Pulmonary artery endothelial cell (primary cell): ENCODE data around the gene CCNF. TPM values are rescaled to one million over a fixed set of nuclear protein-coding genes. Genes with fewer than 3 reads are reported as not detected.
"Not testable (repeated sequence)": the region's sequence is repeated elsewhere in the genome, so short reads cannot be mapped to it uniquely, and the experiment has no call there.

Experiments used
- DNase-seq: peaks from one replicate; pipeline ENCODE4 v3.0.0-alpha.2; 2011; ENCODE audit warnings: low read depth, low spot score
- total RNA-seq: library from RNA; depleted of rRNA; stranded (reverse); fragments of >200 nt; gene quantifications from 2 replicates; pipeline ENCODE4 v1.2.3, GENCODE V29; 2014

CCNF gene
- total RNA-seq, 1 donor from 2014 or later: 32.3 TPM

GRCh38 chr16:2427526-2427925 is 1.7 kb upstream of the CCNF start:
- no peak for DNase-seq

- no peak for DNase-seq
These were observed 1.0 kb upstream of the CCNF start for GRCh38 chr16:2428051-2428783.

GRCh38 chr16:2428784-2429033 is 538 bp upstream of the CCNF start:
- no peak for DNase-seq

- no peak for DNase-seq
These were observed 770 bp downstream of the CCNF start for GRCh38 chr16:2429771-2430663.

GRCh38 chr16:2432286-2432685 is 3.0 kb downstream of the CCNF start:
- DNase-seq: no peak

- no peak for DNase-seq
These were observed 3.7 kb downstream of the CCNF start for GRCh38 chr16:2432801-2433505.

- not testable (repeated sequence) for DNase-seq
These were observed 6.0 kb downstream of the CCNF start for GRCh38 chr16:2435236-2435635.

- DNase-seq: no peak
These were observed 6.9 kb downstream of the CCNF start for GRCh38 chr16:2436110-2436509.

- no peak for DNase-seq
These were observed 8.0 kb downstream of the CCNF start for GRCh38 chr16:2437032-2437790.

- DNase-seq: no peak
These were observed 8.9 kb downstream of the CCNF start for GRCh38 chr16:2438121-2438520.

- no peak for DNase-seq
These were observed 10.4 kb downstream of the CCNF start for GRCh38 chr16:2439598-2439997.

- not testable (repeated sequence) for DNase-seq
These were observed 12.0 kb downstream of the CCNF start for GRCh38 chr16:2441143-2441804.

GRCh38 chr16:2443555-2443954 is 14.3 kb downstream of the CCNF start:
- no peak for DNase-seq

- DNase-seq: no peak
These were observed 18.8 kb downstream of the CCNF start for GRCh38 chr16:2447920-2448583.

GRCh38 chr16:2449118-2449517 is 19.9 kb downstream of the CCNF start:
- no peak for DNase-seq

GRCh38 chr16:2450535-2450934 is 21.3 kb downstream of the CCNF start:
- no peak for DNase-seq

- DNase-seq: no peak
These were observed 21.7 kb downstream of the CCNF start for GRCh38 chr16:2450975-2451381.

- DNase-seq: no peak
These were observed 22.6 kb downstream of the CCNF start for GRCh38 chr16:2451851-2452320.

- DNase-seq: no peak
These were observed 23.4 kb downstream of the CCNF start for GRCh38 chr16:2452650-2453049.

GRCh38 chr16:2455081-2455845 is 26.0 kb downstream of the CCNF start:
- no peak for DNase-seq
